ENCODE measurements around the gene CXCL17.

The CXCL17 gene

GRCh38 chr19:42424712-42425131, 18.0 kb downstream of the CXCL17 start:
- Histone ChIP-seq H3K36me3 (no peaks in the 10 kb centered on the region), H3K27ac (no peak overlapping the region), H3K9me3 (ENCODE audit: severe bottlenecking) (peaks cover 2% of the 10 kb centered on the region), H3K4me3 (ENCODE audit: low read depth, low read length) (no peak overlapping the region), H3K27me3 (ENCODE audit: insufficient read depth, low read depth, severe bottlenecking) (no peaks in the 10 kb centered on the region)
- TF ChIP-seq CTCF (IDR thresholded peaks at IDR 0.05; ENCODE audit: low read depth, low read length), result peak; percentile 48
- no peak for DNase-seq

DNA sequence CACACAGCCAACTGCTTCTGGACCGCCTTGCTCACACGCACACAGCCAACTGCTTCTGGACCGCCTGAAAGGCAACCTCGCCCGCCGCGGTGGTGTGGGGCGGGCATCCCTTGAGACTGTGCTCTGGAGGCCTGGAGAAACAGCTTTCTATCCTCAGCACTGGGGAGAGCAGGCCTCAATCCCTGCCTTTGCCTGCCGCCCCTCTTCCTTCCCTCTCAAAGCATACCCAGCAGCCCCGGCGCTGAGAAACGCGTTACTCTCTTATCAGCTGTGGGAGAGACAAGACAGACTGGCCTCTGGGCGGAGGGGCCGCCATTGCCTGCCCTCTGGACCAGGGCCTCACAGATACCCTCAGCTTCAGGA, 18.4 kb downstream of the CXCL17 start:
- Histone ChIP-seq H3K27ac (no peak overlapping the region), H3K4me3 (ENCODE audit: low read depth, low read length) (no peak overlapping the region), H3K36me3 (no peaks in the 10 kb centered on the region), H3K27me3 (ENCODE audit: insufficient read depth, low read depth, severe bottlenecking) (no peaks in the 10 kb centered on the region), H3K9me3 (ENCODE audit: severe bottlenecking) (peaks cover 2% of the 10 kb centered on the region)
- DNase-seq, result no peak
- TF ChIP-seq CTCF (IDR thresholded peaks at IDR 0.05; ENCODE audit: low read depth, low read length), result no peak

DNA sequence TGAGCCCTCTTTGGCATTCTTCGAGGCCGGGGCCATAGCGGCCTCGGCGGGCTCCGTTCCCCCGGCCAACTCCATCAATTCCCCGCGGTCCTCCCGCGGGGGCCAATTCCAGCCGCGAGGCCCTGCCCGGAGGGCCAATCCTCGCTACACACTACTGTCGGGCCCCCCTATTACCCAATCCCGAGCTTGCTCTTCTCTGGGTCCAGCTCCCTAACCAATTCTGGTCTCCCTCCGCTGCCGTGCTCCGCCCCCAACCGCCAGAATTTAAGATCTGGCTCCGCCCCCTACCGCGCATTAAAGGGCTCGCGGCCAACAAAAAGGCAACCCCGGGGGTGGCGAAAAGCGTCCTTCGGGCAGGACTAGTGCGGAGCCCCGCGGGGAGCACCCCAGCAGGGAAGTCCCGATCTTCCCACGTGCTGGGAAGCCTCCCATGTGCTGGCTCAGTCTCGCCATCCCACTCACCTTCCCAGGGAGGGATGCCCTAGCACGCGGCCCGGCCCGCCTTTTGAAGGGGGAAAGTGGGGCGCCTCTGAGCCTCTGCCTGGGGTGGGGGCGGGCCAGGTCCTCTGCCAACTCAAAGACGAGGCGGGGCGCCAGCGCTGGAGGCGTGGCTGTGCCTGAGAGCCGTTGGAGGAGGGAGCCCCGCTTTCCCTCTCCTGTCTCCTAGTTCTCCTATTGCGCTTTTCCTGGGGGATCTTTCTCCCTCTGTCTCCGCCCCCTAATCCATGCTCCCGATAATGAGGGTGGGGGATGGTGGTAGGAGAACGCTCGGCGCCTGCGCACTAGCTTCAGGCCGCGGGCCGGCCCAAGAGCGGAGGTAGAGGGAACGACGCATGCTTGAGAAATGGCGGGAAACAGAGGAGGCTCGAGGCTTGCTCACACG, 19.0 kb downstream of the CXCL17 start:
- Histone ChIP-seq H3K4me3 (ENCODE audit: low read depth, low read length) (no peak overlapping the region), H3K27ac (no peak overlapping the region), H3K27me3 (ENCODE audit: insufficient read depth, low read depth, severe bottlenecking) (no peaks in the 10 kb centered on the region), H3K36me3 (no peaks in the 10 kb centered on the region), H3K9me3 (ENCODE audit: severe bottlenecking) (peaks cover 2% of the 10 kb centered on the region)
- DNase-seq, result no peak
- TF ChIP-seq CTCF (IDR thresholded peaks at IDR 0.05; ENCODE audit: low read depth, low read length), result no peak

DNA sequence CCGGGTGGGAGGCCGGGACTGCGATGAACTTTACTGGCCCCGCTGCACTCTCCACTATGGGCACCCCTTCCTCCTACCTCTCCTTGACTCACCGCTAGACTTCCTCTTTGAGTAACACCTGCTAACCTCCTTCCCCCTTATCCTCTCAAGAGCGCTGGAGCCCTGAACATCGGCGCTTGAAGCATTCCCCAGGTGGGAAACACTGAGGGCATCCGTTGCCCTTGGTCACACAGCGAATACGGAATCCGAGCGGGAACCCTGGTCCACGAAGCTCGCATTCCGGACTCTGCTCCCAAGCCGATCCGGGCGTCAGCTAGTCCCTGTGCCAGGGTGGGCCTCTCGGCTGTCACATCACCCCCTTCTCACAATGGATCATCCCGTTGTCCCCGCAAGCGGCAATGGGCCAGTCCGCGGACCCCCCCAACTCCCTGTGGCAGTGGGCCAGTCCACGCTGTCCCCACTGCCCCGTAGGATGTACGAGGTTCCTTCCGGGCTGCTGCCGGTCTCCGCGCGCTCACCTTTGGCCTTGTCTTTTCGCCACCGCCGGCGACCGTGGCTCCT, 19.8 kb downstream of the CXCL17 start:
- H3K36me3 ChIP-seq, result no peaks in the 10 kb centered on the region
- peaks cover 2% of the 10 kb centered on the region for H3K9me3 ChIP-seq (ENCODE audit: severe bottlenecking)
- no peak overlapping the region for H3K27ac ChIP-seq
- no peak for TF ChIP-seq CTCF (IDR thresholded peaks at IDR 0.05; ENCODE audit: low read depth, low read length)
- no peaks in the 10 kb centered on the region for H3K27me3 ChIP-seq (ENCODE audit: insufficient read depth, low read depth, severe bottlenecking)
- DNase-seq, result no peak
- H3K4me3 ChIP-seq (ENCODE audit: low read depth, low read length), result no peak overlapping the region

DNA sequence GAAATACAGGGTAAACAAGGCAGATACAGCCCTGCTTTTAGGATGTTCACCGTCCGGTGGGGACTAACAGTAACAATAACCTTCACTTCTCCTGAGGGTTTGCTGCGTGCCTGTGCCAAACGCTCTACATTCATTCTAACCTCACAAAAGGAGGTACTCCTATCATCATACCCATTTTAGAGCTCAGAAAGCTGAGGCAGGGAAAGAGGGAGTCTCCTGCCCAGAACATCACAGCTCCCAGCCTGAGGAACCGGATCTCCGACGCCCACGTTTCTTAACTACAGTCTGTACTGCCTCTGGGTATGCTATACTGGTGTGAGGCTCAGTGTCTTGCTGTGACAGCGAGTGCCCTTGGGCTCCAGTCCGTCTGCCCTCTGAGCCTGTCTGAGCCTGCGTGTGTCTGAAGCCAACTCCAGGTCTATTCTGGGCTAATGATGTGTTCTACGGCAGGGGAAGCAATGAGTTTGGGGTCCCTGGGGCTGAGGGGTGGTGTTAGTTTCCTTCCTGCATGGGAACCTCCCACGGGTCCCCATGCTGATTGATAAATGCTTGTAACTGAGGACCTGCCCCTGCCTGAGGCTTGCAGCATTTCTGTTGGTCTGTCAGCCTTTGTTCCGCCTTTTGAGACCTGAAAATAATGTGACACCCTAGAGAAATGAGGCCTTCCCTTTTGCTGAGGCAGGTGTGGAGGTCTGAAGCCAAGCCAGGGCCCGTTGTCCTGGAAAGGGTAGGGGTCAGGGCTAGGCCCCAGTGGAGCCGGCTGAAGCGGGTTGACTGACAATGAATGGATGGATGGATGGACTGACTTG, 20.4 kb downstream of the CXCL17 start:
- Histone ChIP-seq H3K36me3 (no peaks in the 10 kb centered on the region), H3K27me3 (ENCODE audit: insufficient read depth, low read depth, severe bottlenecking) (no peaks in the 10 kb centered on the region), H3K9me3 (ENCODE audit: severe bottlenecking) (peaks cover 2% of the 10 kb centered on the region), H3K4me3 (ENCODE audit: low read depth, low read length) (no peak overlapping the region), H3K27ac (no peak overlapping the region)
- TF ChIP-seq CTCF (IDR thresholded peaks at IDR 0.05; ENCODE audit: low read depth, low read length), result no peak
- DNase-seq, result no peak
